Measurements from ENCODE around the gene CERK. TPM values are rescaled to one million over a fixed set of nuclear protein-coding genes. Genes with fewer than 3 reads are reported as not detected.

CERK gene
- total and polyA plus RNA-seq, 2 of the 13 experiments (the other 11 are each of a cell fraction or from before 2014, with no cell fraction given) = 40.3 to 41.9 TPM

DNA sequence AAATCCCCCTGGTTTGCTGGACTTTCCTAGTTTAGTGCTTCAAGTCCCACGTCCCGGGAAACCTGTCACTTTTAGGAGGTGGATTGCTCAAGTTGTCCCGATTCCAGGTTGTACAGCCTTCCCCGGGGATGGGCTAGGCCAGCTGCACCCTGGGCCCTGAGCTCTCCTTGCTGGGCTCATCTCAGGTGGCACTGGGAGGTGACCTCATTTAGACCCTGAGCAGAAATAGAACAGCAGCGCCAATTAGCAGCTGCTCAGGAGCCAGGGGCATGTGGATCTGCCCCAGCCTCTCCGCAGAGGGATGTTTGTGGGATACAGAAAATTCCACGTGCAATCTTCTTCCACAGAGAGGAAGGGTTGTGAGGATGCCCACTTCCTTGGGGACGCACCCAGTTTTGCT, 9.6 kb upstream of the CERK start (continued):
- TF ChIP-seq DR1 (CRISPR knock-in tag; IDR thresholded peaks at IDR 0.05) = no peak
- TF ChIP-seq ZSCAN9 (CRISPR knock-in tag; IDR thresholded peaks at IDR 0.05; ENCODE audit: borderline replicate concordance) = no peak
- no peak for TF ChIP-seq ZZZ3 (CRISPR knock-in tag; IDR thresholded peaks at IDR 0.05; ENCODE audit: borderline replicate concordance)
- TF ChIP-seq HOXA9 (CRISPR knock-in tag; IDR thresholded peaks at IDR 0.05; ENCODE audit: borderline replicate concordance) = no peak
- TF ChIP-seq, protein P1, sequence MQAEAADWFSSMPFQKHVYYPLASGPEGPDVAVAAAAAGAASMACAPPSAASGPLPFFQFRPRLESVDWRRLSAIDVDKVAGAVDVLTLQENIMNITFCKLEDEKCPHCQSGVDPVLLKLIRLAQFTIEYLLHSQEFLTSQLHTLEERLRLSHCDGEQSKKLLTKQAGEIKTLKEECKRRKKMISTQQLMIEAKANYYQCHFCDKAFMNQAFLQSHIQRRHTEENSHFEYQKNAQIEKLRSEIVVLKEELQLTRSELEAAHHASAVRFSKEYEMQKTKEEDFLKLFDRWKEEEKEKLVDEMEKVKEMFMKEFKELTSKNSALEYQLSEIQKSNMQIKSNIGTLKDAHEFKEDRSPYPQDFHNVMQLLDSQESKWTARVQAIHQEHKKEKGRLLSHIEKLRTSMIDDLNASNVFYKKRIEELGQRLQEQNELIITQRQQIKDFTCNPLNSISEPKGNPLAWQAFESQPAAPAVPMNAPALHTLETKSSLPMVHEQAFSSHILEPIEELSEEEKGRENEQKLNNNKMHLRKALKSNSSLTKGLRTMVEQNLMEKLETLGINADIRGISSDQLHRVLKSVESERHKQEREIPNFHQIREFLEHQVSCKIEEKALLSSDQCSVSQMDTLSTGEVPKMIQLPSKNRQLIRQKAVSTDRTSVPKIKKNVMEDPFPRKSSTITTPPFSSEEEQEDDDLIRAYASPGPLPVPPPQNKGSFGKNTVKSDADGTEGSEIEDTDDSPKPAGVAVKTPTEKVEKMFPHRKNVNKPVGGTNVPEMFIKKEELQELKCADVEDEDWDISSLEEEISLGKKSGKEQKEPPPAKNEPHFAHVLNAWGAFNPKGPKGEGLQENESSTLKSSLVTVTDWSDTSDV (CRISPR knock-in tag; IDR thresholded peaks at IDR 0.05) = no peak

DNA sequence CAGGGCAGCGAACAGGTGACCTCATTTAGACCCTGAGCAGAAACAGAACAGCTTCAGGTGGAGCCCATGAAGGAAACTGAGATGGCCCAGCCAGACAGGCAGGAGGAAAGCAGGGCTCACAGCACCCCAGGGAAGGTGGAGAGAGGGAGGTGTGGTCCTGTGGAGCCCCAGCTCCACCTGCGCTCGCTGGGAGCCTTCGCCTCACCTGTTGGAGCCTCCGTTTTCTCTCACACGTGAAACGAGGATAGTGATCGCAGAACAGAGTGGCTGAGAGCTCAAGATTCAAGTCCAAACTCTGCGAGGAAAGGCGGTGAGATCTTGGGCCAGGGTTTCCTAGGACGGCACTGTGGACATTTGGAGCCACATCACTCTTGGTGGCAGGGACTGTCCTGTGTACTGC, 8.6 kb upstream of the CERK start:
- 0 out of 6 replicates have a peak overlapping the region, but pooled peaks of 1 of the 3 experiments have one; percentile 10 for H3K4me3 ChIP-seq (replicated peaks in 1 of 3; ENCODE audit: insufficient read depth in 1 of 3, low read depth in 2 of 3, low read length in 3 of 3)
- no peak for DNase-seq (ENCODE audit: low spot score)
- in situ Hi-C loops (cut with HindIII; ENCODE audit: extremely low pct_ligation_motif_present, low pct_unique_long_range_greater_than_20kb) = no loop called here
- H3K4me1 ChIP-seq (ENCODE audit: insufficient read depth, low read length) = peaks cover 80% of the 10 kb centered on the region
- no TSS peak for BruUV-seq (replicated peaks)
- 38% methylated on average over 11 of the region's 11 CpGs for WGBS (ENCODE audit: low lambda C conversion rate)
- H3K27me3 ChIP-seq (ENCODE audit: control insufficient read depth in 1 of 2, insufficient read depth in 2 of 2, low read length in 2 of 2) = peaks cover 3 to 25% of the 10 kb centered on the region in 2 experiments; a peak in 3 of 5 replicates
- peak overlapping the region; percentile 1; the same call in 1 of the 2 replicates for H3K4me2 ChIP-seq (ENCODE audit: low read depth, low read length)
- no peaks in the 10 kb centered on the region for H4K20me1 ChIP-seq (ENCODE audit: insufficient read depth, low read length)
- no peak overlapping the region for H3K9ac ChIP-seq (ENCODE audit: insufficient read depth, low read depth, low read length)
- no peak for ATAC-seq
- CTCF ChIA-PET (ENCODE audit: low intra/inter-chr PET ratio, low total read pairs) = no interaction called here
- no peak overlapping the region for H2AFZ ChIP-seq (ENCODE audit: low read length)
- no peak for FAIRE-seq
- intact Hi-C loops (cut with micrococcal nuclease; ENCODE audit: unreplicated experiment) = no loop called here
- no peaks in the 10 kb centered on the region for H3K36me3 ChIP-seq (replicated peaks in 1 of 2; ENCODE audit: control insufficient read depth in 1 of 2, insufficient read depth in 2 of 2, low read length in 2 of 2)
- no peaks in the 10 kb centered on the region for H3K79me2 ChIP-seq (ENCODE audit: insufficient read depth, low read length)
- H3K9me3 ChIP-seq (ENCODE audit: low read length) = no peaks in the 10 kb centered on the region
- POLR2A ChIA-PET = interaction anchor here (1.2 kb wide), 1 partner anchor 12 kb away, joined by 3 read pairs; no protein-coding TSS in a partner anchor
- no peak overlapping the region for H3K27ac ChIP-seq (ENCODE audit: extremely low read length, insufficient read depth, low read length)
- no peak for TF ChIP-seq ZNF30 (CRISPR knock-in tag; IDR thresholded peaks at IDR 0.05)
- TF ChIP-seq NKX3-1 (CRISPR knock-in tag; IDR thresholded peaks at IDR 0.05) = no peak
- TF ChIP-seq, protein P2, sequence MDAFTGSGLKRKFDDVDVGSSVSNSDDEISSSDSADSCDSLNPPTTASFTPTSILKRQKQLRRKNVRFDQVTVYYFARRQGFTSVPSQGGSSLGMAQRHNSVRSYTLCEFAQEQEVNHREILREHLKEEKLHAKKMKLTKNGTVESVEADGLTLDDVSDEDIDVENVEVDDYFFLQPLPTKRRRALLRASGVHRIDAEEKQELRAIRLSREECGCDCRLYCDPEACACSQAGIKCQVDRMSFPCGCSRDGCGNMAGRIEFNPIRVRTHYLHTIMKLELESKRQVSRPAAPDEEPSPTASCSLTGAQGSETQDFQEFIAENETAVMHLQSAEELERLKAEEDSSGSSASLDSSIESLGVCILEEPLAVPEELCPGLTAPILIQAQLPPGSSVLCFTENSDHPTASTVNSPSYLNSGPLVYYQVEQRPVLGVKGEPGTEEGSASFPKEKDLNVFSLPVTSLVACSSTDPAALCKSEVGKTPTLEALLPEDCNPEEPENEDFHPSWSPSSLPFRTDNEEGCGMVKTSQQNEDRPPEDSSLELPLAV (CRISPR knock-in tag; conservative IDR thresholded peaks at IDR 0.05; ENCODE audit: low read depth) = no peak
- TF ChIP-seq, protein P3, sequence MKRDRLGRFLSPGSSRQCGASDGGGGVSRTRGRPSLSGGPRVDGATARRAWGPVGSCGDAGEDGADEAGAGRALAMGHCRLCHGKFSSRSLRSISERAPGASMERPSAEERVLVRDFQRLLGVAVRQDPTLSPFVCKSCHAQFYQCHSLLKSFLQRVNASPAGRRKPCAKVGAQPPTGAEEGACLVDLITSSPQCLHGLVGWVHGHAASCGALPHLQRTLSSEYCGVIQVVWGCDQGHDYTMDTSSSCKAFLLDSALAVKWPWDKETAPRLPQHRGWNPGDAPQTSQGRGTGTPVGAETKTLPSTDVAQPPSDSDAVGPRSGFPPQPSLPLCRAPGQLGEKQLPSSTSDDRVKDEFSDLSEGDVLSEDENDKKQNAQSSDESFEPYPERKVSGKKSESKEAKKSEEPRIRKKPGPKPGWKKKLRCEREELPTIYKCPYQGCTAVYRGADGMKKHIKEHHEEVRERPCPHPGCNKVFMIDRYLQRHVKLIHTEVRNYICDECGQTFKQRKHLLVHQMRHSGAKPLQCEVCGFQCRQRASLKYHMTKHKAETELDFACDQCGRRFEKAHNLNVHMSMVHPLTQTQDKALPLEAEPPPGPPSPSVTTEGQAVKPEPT (CRISPR knock-in tag; IDR thresholded peaks at IDR 0.05; ENCODE audit: low read depth) = no peak
- TF ChIP-seq ETV5 (CRISPR knock-in tag; IDR thresholded peaks at IDR 0.05; ENCODE audit: borderline replicate concordance) = no peak
- no peak for TF ChIP-seq SAFB2 (CRISPR knock-in tag; IDR thresholded peaks at IDR 0.05; ENCODE audit: borderline replicate concordance, low read depth)
- no peak for TF ChIP-seq ARNTL (CRISPR knock-in tag; IDR thresholded peaks at IDR 0.05)
- TF ChIP-seq SIN3B (IDR thresholded peaks at IDR 0.05; ENCODE audit: low read length) = no peak
- TF ChIP-seq, protein P4, sequence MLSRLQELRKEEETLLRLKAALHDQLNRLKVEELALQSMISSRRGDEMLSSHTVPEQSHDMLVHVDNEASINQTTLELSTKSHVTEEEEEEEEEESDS (CRISPR knock-in tag; IDR thresholded peaks at IDR 0.05; ENCODE audit: borderline replicate concordance) = no peak
- no peak for TF ChIP-seq ZBTB8A (CRISPR knock-in tag; IDR thresholded peaks at IDR 0.05; ENCODE audit: borderline replicate concordance, low read depth)
- TF ChIP-seq, protein P5, sequence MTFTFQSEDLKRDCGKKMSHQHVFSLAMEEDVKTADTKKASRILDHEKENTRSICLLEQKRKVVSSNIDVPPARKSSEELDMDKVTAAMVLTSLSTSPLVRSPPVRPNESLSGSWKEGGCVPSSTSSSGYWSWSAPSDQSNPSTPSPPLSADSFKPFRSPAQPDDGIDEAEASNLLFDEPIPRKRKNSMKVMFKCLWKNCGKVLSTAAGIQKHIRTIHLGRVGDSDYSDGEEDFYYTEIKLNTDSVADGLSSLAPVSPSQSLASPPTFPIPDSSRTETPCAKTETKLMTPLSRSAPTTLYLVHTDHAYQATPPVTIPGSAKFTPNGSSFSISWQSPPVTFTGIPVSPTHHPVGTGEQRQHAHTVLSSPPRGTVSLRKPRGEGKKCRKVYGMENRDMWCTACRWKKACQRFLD (CRISPR knock-in tag; IDR thresholded peaks at IDR 0.05; ENCODE audit: borderline replicate concordance) = no peak

Data from HepG2 (cell line).